Panc1 (cell line): ENCODE measurements around the gene ATXN1.

ENCODE experiments used
- SIN3A ChIP-seq: IDR thresholded peaks from 2 replicates; pipeline ENCODE4 v1.6.1; 2012; ENCODE audit warnings: low read depth, mild to moderate bottlenecking, low read length, moderate library complexity, borderline replicate concordance; ENCODE audit not compliant: insufficient read depth
- TF ChIP-seq, protein P1 (sequence below): fragments of 450-650 bp; IDR thresholded peaks from 2 replicates; pipeline ENCODE4 v1.5.1; 2017; ENCODE audit warnings: mild to moderate bottlenecking

GRCh38 chr6:16301511-16301910 lies 459.7 kb downstream of the ATXN1 start:
- no peak for TF ChIP-seq SIN3A
- TF ChIP-seq, protein P1, sequence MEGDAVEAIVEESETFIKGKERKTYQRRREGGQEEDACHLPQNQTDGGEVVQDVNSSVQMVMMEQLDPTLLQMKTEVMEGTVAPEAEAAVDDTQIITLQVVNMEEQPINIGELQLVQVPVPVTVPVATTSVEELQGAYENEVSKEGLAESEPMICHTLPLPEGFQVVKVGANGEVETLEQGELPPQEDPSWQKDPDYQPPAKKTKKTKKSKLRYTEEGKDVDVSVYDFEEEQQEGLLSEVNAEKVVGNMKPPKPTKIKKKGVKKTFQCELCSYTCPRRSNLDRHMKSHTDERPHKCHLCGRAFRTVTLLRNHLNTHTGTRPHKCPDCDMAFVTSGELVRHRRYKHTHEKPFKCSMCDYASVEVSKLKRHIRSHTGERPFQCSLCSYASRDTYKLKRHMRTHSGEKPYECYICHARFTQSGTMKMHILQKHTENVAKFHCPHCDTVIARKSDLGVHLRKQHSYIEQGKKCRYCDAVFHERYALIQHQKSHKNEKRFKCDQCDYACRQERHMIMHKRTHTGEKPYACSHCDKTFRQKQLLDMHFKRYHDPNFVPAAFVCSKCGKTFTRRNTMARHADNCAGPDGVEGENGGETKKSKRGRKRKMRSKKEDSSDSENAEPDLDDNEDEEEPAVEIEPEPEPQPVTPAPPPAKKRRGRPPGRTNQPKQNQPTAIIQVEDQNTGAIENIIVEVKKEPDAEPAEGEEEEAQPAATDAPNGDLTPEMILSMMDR: no peak
